ENCODE results near the gene ADAM8.

GRCh38 chr10:133311570-133311969, 34.9 kb upstream of the ADAM8 start:
- TF ChIP-seq POLR2A (IDR thresholded peaks at IDR 0.05) (no peak), CTCF (IDR thresholded peaks at IDR 0.05) (no peak), EP300 (IDR thresholded peaks at IDR 0.05) (no peak)
